Right cardiac atrium (tissue), 5 donors: ENCODE measurements around the gene NFKBIA. TPM values are rescaled to one million over a fixed set of nuclear protein-coding genes. Genes with fewer than 3 reads are reported as not detected.
"Not testable (repeated sequence)": the region's sequence is repeated elsewhere in the genome, so short reads cannot be mapped to it uniquely, and the experiment has no call there.

Experiments
- ATAC-seq, 2 donors: fragments of 200-7000 bp; cut with Tn5 transposase; one replicate each; pipeline versions ENCODE4 v1.8.0 to v1.9.1; 2020; ENCODE audit warnings: moderate library complexity in 2 of 2, mild to moderate bottlenecking in 1 of 2
- DNase-seq, 3 donors: peaks; one replicate each; pipeline ENCODE4 v3.0.0-alpha.2; 2020
- H3K27ac ChIP-seq: one replicate; pipeline ENCODE4 v1.5.1; 2013; ENCODE audit warnings: mild to moderate bottlenecking, low read length, control low read depth, moderate library complexity
- H3K27me3 ChIP-seq: one replicate; pipeline ENCODE4 v1.6.1; 2013; ENCODE audit not compliant: control insufficient read depth, insufficient read depth
- H3K4me1 ChIP-seq: one replicate; pipeline ENCODE4 v1.6.1; 2013; ENCODE audit warnings: low read length; ENCODE audit not compliant: control insufficient read depth, insufficient read depth
- H3K4me3 ChIP-seq: one replicate; pipeline ENCODE4 v1.5.1; 2013; ENCODE audit warnings: low read length, control low read depth
- H3K9me3 ChIP-seq: one replicate; pipeline ENCODE4 v1.6.1; 2013; ENCODE audit warnings: low read length; ENCODE audit not compliant: control insufficient read depth
- WGBS: extraction: QIAGEN DNeasy Blood & Tissue Kit; methylation state at CpG from one replicate; pipeline ENCODE4 v1.1.7; 2013; 5-methylcytosine and 5-hydroxymethylcytosine counted together
- intact Hi-C, 4 donors: fragments of 100-400 bp; cut with DNase I; formaldehyde crosslinking; loops; one replicate each; pipeline versions ENCODE4 v1.11.0 to v1.14.0; 2022 to 2023
- polyA plus RNA-seq: library from polyadenylated mRNA; stranded (reverse); fragments of 200-250 nt; gene quantifications from one replicate; pipeline ENCODE4 v1.2.3, GENCODE V29; 2013
- total RNA-seq, 4 donors: library from RNA; stranded (reverse); fragmentation: NEBNext Ultra II Directional; extraction: Animal tissue kit (Norgen Biotek cat#: 25700); gene quantifications; one replicate each; pipeline ENCODE4 v1.2.1, GENCODE V29; 2021
- donor health status: healthy with polysubstance abuse.
- donor health status: DM: no; HTN: yes; CAD: no.
- donor health status: DM: no; HTN: no; CAD: no.
- donor health status: DM: no; HTN: yes; CAD: no; lungs with severe emphysema.
- donor health status: DM: yes; HTN: yes; CAD: no.

Gene NFKBIA
- total and polyA plus RNA-seq, 5 donors = 74.0 to 125 (median 102) TPM

GRCh38 chr14:35401422-35402265, 2.9 kb downstream of the NFKBIA start:
- Histone ChIP-seq H3K4me3 (peak overlapping the region; percentile 81), H3K9me3 (no peaks in the 10 kb centered on the region), H3K27me3 (no peaks in the 10 kb centered on the region), H3K27ac (peak overlapping the region; percentile 95), H3K4me1 (peaks cover 3% of the 10 kb centered on the region)
- DNase-seq (peak; percentile 58 to 77 (median 73)), ATAC-seq (no peak)
- intact Hi-C loops = loop anchor here (2.0 to 10.0 kb wide), 4 partner anchors 64 to 117 kb away; partner anchors contain the start of gene PSMA6 (in 1 of the 4)
- WGBS = 22% methylated on average over 14 of the region's 14 CpGs

- no peaks in the 10 kb centered on the region for H3K27me3 ChIP-seq
- peak overlapping the region; percentile 65 for H3K27ac ChIP-seq
- peak overlapping the region; percentile 81 for H3K4me3 ChIP-seq
- no peak for ATAC-seq
- H3K9me3 ChIP-seq = no peaks in the 10 kb centered on the region
- DNase-seq = no peak
- intact Hi-C loops = loop anchor here in 3 of 4 donors (5.0 to 10.0 kb wide), 3 partner anchors 64 to 116 kb away; partner anchors contain the start of gene PSMA6 (in 1 of the 3)
- WGBS = 49% methylated on average over 10 of the region's 10 CpGs
- H3K4me1 ChIP-seq = peaks cover 3% of the 10 kb centered on the region
These were observed 3.7 kb downstream of the NFKBIA start for GRCh38 chr14:35400648-35401421.

GRCh38 chr14:35399083-35399937, 5.2 kb downstream of the NFKBIA start:
- no peak for DNase-seq
- Histone ChIP-seq H3K27ac (peak overlapping the region; percentile 77), H3K4me3 (no peak overlapping the region), H3K27me3 (no peaks in the 10 kb centered on the region), H3K4me1 (peaks cover 3% of the 10 kb centered on the region), H3K9me3 (no peaks in the 10 kb centered on the region)
- 91% methylated on average over 15 of the region's 15 CpGs for WGBS
- peak in 1 of 2 donors; percentile 2 for ATAC-seq
- intact Hi-C loops = no loop called here

GRCh38 chr14:35398071-35398584, 6.4 kb downstream of the NFKBIA start:
- no peak overlapping the region for H3K4me3 ChIP-seq
- intact Hi-C loops = no loop called here
- no peaks in the 10 kb centered on the region for H3K9me3 ChIP-seq
- 22% methylated on average over 4 of the region's 4 CpGs for WGBS
- peak overlapping the region; percentile 9 for H3K27ac ChIP-seq
- no peaks in the 10 kb centered on the region for H3K27me3 ChIP-seq
- H3K4me1 ChIP-seq = peaks cover 3% of the 10 kb centered on the region
- DNase-seq = peak in 1 of 3 donors; percentile 39
- peak; percentile 34 to 61 for ATAC-seq

GRCh38 chr14:35396610-35397009, 7.9 kb downstream of the NFKBIA start:
- H3K27me3 ChIP-seq, DNase-seq, H3K27ac ChIP-seq, H3K4me3 ChIP-seq, H3K4me1 ChIP-seq, H3K9me3 ChIP-seq, ATAC-seq, intact Hi-C loops: not testable (repeated sequence)
- 96% methylated on average over 7 of the region's 7 CpGs for WGBS

GRCh38 chr14:35395283-35395682, 9.3 kb downstream of the NFKBIA start:
- DNase-seq = no peak
- Histone ChIP-seq H3K27ac (no peak overlapping the region), H3K4me3 (no peak overlapping the region), H3K4me1 (peaks cover 4% of the 10 kb centered on the region), H3K27me3 (no peaks in the 10 kb centered on the region), H3K9me3 (no peaks in the 10 kb centered on the region)
- WGBS = 92% methylated on average over 13 of the region's 13 CpGs
- no peak for ATAC-seq
- intact Hi-C loops = no loop called here

GRCh38 chr14:35394326-35395013, 10.1 kb downstream of the NFKBIA start:
- peaks cover 4% of the 10 kb centered on the region for H3K4me1 ChIP-seq
- H3K27ac ChIP-seq = no peak overlapping the region
- ATAC-seq (no peak), DNase-seq (no peak)
- no peak overlapping the region for H3K4me3 ChIP-seq
- H3K27me3 ChIP-seq = no peaks in the 10 kb centered on the region
- H3K9me3 ChIP-seq = no peaks in the 10 kb centered on the region
- WGBS = 91% methylated on average over 11 of the region's 11 CpGs
- intact Hi-C loops = no loop called here

- no peak overlapping the region for H3K4me3 ChIP-seq
- H3K9me3 ChIP-seq = no peaks in the 10 kb centered on the region
- H3K4me1 ChIP-seq = peaks cover 4% of the 10 kb centered on the region
- DNase-seq = no peak
- WGBS = 80% methylated on average over 2 of the region's 2 CpGs
- no peaks in the 10 kb centered on the region for H3K27me3 ChIP-seq
- no peak for ATAC-seq
- intact Hi-C loops = no loop called here
- H3K27ac ChIP-seq = no peak overlapping the region
These were observed 10.7 kb downstream of the NFKBIA start for GRCh38 chr14:35393826-35394225.

GRCh38 chr14:35392103-35392502, 12.4 kb downstream of the NFKBIA start:
- Histone ChIP-seq H3K4me3 (no peak overlapping the region), H3K4me1 (peaks cover 2% of the 10 kb centered on the region), H3K27ac (no peak overlapping the region), H3K27me3 (no peaks in the 10 kb centered on the region), H3K9me3 (no peaks in the 10 kb centered on the region)
- intact Hi-C loops = no loop called here
- ATAC-seq (no peak), DNase-seq (no peak)
- 93% methylated on average over 1 of the region's 1 CpG for WGBS

- WGBS = 92% methylated on average over 3 of the region's 3 CpGs
- no peaks in the 10 kb centered on the region for H3K9me3 ChIP-seq
- intact Hi-C loops = no loop called here
- no peak for DNase-seq
- H3K4me3 ChIP-seq = no peak overlapping the region
- peaks cover 2% of the 10 kb centered on the region for H3K4me1 ChIP-seq
- no peak for ATAC-seq
- H3K27me3 ChIP-seq = no peaks in the 10 kb centered on the region
- no peak overlapping the region for H3K27ac ChIP-seq
These were observed 13.2 kb downstream of the NFKBIA start for GRCh38 chr14:35391388-35391710.
